ENCODE data around the gene SYCE3.
"Not testable (repeated sequence)": the region's sequence is repeated elsewhere in the genome, so short reads cannot be mapped to it uniquely, and the experiment has no call there.

The SYCE3 gene

GRCh38 chr22:50529416-50529896 is 33.3 kb downstream of the SYCE3 start:
- DNase-seq = no peak

DNA sequence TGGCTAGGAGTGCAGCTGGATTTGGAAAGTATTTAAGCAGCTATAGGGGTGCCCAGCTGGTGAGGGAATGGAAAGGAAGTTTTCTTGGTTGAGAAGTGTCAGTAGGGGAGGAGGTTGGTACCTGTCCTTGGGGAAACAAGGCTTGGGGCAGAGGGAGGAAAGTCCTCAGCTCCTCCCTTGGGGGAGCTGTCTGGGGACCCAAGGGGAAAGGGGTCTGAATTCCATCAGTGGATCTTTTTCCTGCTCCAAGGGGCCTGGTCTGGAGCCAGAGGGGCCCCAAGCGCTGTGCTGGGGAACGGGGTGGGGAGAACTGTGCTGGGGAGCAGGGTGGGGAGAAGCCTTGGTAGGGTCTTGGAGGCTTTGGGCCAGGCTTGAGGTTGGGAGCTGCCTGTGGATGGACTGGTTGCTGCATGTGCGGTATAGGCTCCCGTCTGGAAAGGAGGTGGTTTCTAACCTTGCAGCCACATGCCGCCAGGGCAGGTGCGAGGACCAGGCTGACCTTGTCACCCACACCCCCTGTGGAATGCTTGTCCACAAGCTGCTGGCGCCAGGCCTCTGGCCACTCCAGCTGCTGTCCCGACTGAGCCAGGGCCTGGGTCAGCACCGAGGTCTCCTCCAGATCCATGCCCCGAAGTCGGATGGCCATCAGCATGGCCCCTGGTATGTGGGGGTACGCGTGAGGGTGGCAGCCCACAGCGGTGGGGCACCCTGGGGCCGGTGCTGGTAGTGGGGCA is 33.9 kb downstream of the SYCE3 start:
- DNase-seq = no peak

DNA sequence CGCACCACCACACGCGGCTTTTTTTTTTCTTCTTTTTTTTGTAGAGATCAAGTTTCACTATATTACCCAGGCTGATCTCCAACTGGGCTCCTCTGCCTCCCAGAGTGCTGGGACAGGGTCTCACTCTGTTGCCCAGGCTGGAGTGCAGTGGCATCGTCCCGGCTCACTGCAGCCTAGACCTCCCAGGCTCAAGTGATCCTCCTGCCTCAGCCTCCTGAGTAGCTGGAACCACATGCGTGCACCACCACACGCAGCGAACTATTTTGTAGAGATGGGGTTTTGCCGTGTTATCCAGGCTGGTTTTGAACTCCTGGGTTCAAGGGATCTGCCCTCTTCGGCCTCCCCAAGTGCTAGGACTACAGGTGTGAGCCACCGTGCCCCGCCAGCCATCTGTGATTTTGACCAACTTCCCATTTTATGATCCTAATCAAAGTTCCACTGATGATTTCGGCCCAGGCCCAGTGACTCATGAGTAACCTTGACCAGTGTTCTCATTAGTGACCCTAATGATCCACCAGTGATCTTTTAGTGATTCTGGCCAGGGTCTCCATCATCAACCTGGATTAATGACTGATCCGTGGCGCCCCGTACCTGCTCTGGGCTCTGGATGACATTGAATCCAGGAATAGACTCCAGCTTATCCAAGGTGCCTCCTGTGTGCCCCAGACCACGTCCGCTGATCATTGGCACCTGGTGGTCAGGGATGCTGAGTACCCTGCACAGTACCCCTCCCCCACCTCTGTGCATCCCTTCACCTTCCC is 34.6 kb downstream of the SYCE3 start:
- no peak for DNase-seq

DNA sequence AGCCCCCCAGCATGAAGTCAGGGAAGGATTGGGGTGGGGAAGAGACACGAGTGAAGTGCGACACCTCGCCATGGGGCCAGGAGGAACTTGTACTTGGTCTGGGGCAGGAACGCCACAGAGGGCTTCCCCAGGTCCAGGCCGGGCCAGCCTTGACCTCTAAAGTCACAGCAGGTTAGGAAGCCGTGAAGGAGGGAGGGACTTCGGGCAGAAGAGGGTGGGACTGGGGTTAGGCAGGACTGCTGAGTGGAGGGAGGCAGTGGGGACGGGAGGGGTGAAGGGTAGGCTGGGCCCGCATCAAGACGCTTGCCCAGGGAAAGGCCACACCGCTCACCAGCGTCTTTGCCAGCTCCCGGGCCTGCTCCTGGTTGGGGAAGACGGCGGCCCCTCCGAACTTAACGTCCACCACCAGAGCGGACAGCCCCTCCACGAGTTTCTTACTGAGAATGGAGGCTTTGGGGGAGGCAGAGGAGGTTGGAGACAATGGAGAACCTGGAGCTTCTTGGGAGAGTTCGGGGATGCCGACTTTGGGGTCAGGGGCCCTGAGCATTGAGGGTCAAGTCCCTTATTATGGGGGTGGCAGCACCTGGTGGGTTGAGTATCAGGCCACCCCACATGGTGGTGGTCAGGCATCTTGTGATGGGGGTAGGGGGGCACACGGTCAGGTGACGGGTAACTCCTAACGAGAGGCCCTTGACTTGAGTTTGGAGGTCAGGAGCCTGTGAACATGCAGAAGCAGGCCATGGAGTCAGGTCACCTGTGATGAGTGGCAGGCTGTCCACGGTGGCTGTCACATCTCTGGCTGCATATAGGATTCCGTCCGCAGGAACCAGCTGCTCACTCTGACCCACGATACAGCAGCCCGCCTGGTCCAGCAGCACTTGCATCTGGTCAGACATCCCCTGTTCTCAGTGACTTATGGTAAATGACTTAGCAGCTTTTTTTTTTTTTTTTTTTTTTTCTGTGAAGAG is 35.6 kb downstream of the SYCE3 start:
- no peak for DNase-seq

- DNase-seq = peak; percentile 64
Measured at GRCh38 chr22:50526108-50526833, 36.4 kb downstream of the SYCE3 start.

GRCh38 chr22:50525858-50526107 is 36.9 kb downstream of the SYCE3 start:
- DNase-seq = no peak

DNA sequence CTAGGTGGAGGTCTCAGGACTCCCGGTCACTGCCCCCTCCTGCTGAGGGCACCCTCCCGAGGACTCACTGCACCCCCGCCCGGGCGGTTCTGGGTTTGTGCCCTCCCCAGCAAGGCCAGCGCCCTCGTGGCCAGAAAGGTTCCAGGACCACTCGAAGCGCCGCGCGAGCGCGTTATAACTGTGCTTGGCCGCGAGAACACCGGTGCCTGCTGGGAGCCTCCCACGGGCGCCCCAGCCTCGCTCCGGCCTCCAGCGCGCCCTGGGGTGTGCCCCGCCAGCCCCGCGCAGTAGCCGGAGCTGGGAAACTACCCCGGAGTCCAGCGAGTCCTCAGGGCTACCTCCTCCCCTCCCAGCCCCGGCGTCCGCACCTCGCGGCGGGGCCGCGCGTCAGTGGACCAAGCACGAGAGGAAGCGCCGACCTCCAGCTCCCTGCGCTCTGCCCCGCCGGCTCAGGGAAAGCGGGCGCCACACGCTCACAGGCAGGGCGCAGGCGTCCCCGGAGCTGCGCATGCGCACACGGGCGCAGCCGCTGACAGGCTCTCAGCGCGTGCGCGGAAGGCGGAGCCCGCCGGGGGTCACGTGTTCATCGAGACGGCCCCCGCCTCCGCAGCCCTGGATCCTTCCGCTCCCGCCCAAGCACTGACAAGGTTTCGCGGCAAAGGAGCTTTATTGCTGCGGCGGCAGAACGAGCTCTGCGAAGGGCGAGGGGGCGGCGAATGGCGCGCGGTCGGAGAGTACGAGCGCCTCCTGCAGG is 37.4 kb downstream of the SYCE3 start, which contains the start of gene SCO2:
Gene SCO2 (minus strand): TSS at position 495 of the 754 bp plus-strand sequence. CDS start 1,187 bp downstream, outside the sequence.
- DNase-seq = peak; percentile 91

- DNase-seq = no peak
Measured at GRCh38 chr22:50524676-50525103, 38.0 kb downstream of the SYCE3 start.

GRCh38 chr22:50523806-50524675 is 38.7 kb downstream of the SYCE3 start:
- DNase-seq = no peak

- no peak for DNase-seq
Measured at GRCh38 chr22:50523458-50523805, 39.3 kb downstream of the SYCE3 start.

GRCh38 chr22:50522806-50523438 is 39.8 kb downstream of the SYCE3 start:
- no peak for DNase-seq

DNA sequence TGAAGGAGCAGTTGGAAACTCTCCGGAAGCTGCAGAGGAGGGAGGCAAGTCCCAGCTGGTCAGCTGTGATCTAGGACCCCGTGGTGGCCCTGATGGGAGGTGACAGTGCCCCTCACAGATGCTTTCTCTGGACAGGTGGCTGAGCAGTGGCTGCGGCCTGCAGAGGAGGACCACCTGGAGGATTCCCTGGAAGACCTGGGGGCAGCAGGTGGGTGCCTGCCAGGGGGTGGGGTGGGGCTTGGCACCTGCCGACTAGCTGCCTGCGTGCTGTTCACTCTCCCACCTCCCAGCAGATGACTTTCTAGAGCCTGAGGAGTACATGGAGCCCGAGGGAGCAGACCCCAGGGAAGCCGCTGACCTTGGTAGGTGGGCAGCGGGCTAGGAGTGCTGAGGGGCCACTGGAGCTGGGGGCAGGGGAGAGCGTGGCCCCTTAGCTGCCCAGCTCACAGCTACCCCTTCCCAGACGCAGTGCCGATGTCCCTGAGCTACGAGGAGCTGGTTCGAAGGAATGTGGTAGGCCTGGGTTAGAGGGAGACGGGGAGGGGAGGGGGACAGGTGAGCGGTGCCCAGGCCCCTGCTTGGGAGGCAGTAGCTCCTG is 40.4 kb downstream of the SYCE3 start:
- DNase-seq = no peak

GRCh38 chr22:50521710-50522109 is 41.0 kb downstream of the SYCE3 start:
- no peak for DNase-seq

DNA sequence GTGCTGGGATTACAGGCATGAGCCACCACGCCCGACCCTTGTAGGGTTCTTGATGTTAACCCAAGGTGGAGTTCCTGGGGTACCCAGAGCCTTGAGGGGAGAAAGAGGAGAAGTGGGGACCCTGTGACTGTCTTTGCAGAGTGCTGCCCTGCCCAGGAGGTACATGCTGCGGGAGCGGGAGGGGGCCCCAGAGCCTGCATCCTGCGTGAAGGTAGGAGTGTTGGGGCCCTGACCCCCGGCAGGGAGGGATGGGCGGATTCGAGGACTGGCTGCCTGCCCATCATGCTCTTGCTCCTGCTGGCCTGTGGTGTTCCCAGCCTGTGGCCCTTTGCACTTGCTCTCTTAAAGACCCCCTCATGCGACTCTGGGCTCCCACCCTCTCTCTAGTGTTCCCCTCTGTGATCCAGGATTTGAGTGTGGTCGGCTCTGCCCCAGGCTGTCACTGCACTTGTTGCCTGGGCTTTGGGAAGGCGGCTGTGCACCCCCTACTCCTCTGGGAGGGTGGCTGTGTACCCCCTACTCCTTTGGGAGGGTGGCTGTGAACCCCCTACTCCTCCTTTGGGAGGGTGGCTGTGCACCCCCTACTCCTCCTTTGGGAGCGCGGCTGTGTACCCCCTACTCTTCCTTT is 41.8 kb downstream of the SYCE3 start:
- DNase-seq = no peak

GRCh38 chr22:50520184-50520583 is 42.5 kb downstream of the SYCE3 start:
- not testable (repeated sequence) for DNase-seq

DNA sequence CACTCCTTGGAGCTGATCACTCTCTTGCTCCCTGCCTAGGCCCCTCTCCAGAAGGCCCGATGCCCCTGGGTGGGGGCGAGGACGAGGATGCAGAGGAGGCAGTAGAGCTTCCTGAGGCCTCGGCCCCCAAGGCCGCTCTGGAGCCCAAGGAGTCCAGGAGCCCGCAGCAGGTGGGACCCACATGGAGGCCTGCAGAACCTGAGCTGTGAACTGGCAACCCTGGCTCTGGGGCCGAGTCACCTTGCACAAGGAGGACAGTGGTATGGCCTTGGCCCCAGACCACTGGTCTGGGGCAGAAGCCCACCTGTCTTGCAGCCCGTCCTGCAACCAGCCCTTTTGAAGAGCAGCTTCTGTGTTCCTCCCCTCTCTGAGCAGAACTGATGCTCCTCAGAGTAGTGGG is 43.6 kb downstream of the SYCE3 start:
- DNase-seq = no peak

- no peak for DNase-seq
Measured at GRCh38 chr22:50518606-50519005, 44.1 kb downstream of the SYCE3 start.

DNA sequence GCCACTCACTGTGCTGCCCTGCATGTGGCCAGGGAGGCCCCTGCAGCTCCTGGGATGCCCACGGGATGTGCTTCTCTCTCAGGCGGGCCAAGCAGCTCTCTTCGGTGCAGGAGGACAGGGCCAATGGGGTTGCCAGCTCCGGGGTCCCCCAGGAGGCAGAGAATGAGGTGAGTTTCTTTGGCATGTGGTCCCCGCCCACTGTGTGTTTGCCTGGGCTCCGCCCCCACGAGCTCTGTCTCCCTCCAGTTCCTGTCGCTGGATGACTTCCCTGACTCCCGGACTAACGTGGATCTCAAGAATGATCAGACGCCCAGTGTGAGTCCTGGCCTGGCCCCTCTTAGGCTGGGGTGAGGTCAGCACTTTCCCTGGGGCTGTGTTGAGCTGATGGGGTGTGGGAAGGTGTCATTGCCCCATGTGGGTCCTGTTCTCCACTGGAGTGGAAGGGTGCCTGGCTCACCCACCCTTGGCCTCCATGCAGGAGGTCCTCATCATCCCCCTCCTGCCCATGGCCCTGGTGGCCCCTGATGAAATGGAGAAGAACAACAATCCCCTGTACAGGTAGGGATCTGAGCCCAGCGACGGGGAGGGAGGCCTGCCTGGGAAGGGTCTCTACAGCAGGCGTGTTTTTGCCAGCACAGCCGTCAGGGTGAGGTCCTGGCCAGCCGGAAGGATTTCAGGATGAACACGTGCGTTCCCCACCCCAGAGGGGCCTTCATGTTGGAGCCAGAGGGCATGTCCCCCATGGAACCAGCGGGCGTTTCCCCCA is 45.0 kb downstream of the SYCE3 start:
- DNase-seq = no peak

GRCh38 chr22:50516891-50517290 is 45.8 kb downstream of the SYCE3 start:
- no peak for DNase-seq

Data from KG1 (cell line).